Activated naive CD4-positive, alpha-beta T cell treated with anti-CD3 and anti-CD28 coated beads for 36 hours (primary cell): ENCODE results near the gene NFKBIZ. TPM values are rescaled to one million over a fixed set of nuclear protein-coding genes. Genes with fewer than 3 reads are reported as not detected.
A peak's percentile ranks its signal among the peaks of the same experiment; 100 is the strongest.
"Not testable (repeated sequence)": the region's sequence is repeated elsewhere in the genome, so short reads cannot be mapped to it uniquely, and the experiment has no call there.

ENCODE experiments used
- CTCF ChIA-PET: fragments of 350-600 bp; sonication (Branson Sonifier 250); formaldehyde crosslinking; loops from one replicate; lab custom pipeline; 2021; ENCODE audit warnings: antibody characterized with exemption; lab: Charles Lee
- DNase-seq: peaks from one replicate; pipeline ENCODE4 v3.0.0-alpha.2; 2020
- H3K27ac Mint-ChIP-seq: one replicate; pipeline ENCODE4 v1.8.0; 2021; ENCODE audit warnings: mild to moderate bottlenecking, mixed read lengths
- H3K27me3 Mint-ChIP-seq: one replicate; pipeline ENCODE4 v1.8.0; 2021; ENCODE audit warnings: low read depth, mixed read lengths
- H3K36me3 Mint-ChIP-seq: one replicate; pipeline ENCODE4 v1.8.0; 2021; ENCODE audit warnings: low read depth, mixed read lengths
- H3K4me1 Mint-ChIP-seq: one replicate; pipeline ENCODE4 v1.8.0; 2021; ENCODE audit warnings: low read depth, mixed read lengths
- H3K4me3 Mint-ChIP-seq: one replicate; pipeline ENCODE4 v1.8.0; 2021; ENCODE audit warnings: mild to moderate bottlenecking, moderate library complexity, mixed read lengths
- H3K9me3 Mint-ChIP-seq: one replicate; pipeline ENCODE4 v1.8.0; 2021; ENCODE audit warnings: mixed read lengths
- intact Hi-C: fragments of 100-400 bp; cut with micrococcal nuclease; formaldehyde crosslinking; loops from one replicate; pipeline ENCODE4 v1.15.1; 2023
- total RNA-seq, 2 experiments: library from RNA; stranded (reverse); gene quantifications; one replicate each; pipeline ENCODE4 v1.2.3, GENCODE V29; 2021

Gene NFKBIZ
- total RNA-seq, 2 experiments from 2014 or later, result 79.3 to 85.0 TPM

DNA sequence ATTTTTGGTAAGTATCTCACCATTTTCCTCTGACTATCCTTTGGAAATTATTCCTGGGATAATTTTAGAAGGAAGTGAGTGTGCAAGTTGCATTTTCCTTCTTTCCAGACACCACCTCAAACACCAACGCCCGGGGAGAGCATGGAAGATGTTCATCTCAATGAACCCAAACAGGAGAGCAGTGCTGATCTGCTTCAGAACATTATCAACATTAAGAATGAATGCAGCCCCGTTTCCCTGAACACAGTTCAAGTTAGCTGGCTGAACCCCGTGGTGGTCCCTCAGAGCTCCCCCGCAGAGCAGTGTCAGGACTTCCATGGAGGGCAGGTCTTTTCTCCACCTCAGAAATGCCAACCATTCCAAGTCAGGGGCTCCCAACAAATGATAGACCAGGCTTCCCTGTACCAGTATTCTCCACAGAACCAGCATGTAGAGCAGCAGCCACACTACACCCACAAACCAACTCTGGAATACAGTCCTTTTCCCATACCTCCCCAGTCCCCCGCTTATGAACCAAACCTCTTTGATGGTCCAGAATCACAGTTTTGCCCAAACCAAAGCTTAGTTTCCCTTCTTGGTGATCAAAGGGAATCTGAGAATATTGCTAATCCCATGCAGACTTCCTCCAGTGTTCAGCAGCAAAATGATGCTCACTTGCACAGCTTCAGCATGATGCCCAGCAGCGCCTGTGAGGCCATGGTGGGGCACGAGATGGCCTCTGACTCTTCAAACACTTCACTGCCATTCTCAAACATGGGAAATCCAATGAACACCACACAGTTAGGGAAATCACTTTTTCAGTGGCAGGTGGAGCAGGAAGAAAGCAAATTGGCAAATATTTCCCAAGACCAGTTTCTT is 3.9 kb downstream of the NFKBIZ start:
- Mint-ChIP-seq H3K4me1 (peaks cover 64% of the 10 kb centered on the region), H3K27ac (peak overlapping the region; percentile 100), H3K9me3 (no peaks in the 10 kb centered on the region), H3K36me3 (peaks cover 80% of the 10 kb centered on the region), H3K4me3 (peak overlapping the region; percentile 39), H3K27me3 (no peaks in the 10 kb centered on the region)
- DNase-seq, result no peak
- CTCF ChIA-PET, result interaction anchor here (0.7 to 2.5 kb wide), 6 partner anchors 13 to 376 kb away, joined by 3 to 9 read pairs (median 6); no protein-coding TSS in a partner anchor
- intact Hi-C loops, result loop anchor here (5.0 kb wide), 1 partner anchor 336 kb away; no protein-coding TSS in a partner anchor

DNA sequence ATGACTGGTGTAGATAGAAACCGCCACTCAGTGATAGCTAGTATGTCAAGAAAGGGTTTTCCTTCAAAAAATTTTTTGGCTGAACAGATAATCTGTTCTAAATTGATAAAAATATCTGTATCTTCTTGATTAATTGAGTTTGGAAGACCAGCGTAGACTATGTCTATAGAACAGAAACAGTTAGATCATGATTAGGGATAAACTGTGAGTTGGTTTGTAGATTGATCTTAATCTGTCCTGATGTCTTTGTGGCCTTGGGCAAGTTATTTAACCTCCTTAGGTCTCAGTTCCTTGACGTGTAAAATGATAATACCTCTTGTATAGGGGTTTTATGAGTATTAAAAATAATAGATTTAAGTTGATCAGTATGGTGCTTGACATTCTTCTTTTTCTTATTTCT is 4.7 kb downstream of the NFKBIZ start:
- Mint-ChIP-seq H3K36me3 (peaks cover 88% of the 10 kb centered on the region), H3K27ac (no peak overlapping the region), H3K4me3 (no peak overlapping the region), H3K9me3 (no peaks in the 10 kb centered on the region), H3K27me3 (no peaks in the 10 kb centered on the region), H3K4me1 (peaks cover 66% of the 10 kb centered on the region)
- intact Hi-C loops, result loop anchor here (5.0 kb wide), 1 partner anchor 337 kb away; no protein-coding TSS in a partner anchor
- CTCF ChIA-PET, result interaction anchor here (0.7 to 2.5 kb wide), 3 partner anchors 30 to 44 kb away, joined by 3 to 9 read pairs (median 4); no protein-coding TSS in a partner anchor
- no peak for DNase-seq

DNA sequence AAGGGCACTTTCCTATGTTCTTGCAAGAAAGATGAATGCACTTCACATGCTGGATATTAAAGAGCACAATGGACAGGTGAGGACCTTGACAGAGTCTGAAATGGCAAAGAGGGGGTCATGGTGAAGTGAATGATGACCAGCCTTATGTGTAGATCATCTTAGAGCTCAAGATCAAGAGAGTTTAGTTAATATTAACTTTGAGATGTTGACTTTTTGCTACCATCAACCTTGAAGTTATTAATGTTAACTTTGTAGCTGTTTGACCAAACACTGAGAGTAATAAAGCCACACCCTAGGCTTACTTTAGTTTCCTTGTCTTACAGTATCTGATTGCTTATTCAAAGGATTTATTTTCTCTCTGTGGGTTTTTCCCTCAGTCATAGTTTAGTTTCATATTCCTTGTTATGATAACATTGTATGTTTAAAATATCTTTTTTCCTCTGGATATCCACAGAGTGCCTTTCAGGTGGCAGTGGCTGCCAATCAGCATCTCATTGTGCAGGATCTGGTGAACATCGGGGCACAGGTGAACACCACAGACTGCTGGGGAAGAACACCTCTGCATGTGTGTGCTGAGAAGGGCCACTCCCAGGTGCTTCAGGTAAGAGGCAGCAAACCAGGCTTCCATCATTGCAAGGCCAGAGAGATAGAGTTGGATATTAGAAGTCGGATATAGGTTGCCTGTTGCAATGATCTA is 5.4 kb downstream of the NFKBIZ start:
- H3K4me1 Mint-ChIP-seq, result peaks cover 71% of the 10 kb centered on the region
- DNase-seq, result no peak
- H3K27me3 Mint-ChIP-seq, result no peaks in the 10 kb centered on the region
- H3K9me3 Mint-ChIP-seq, result no peaks in the 10 kb centered on the region
- CTCF ChIA-PET, result interaction anchor here (0.6 to 1.4 kb wide), 3 partner anchors 29 to 78 kb away, joined by 3 to 4 read pairs (median 3); no protein-coding TSS in a partner anchor
- intact Hi-C loops, result loop anchor here (5.0 kb wide), 1 partner anchor 337 kb away; no protein-coding TSS in a partner anchor
- peak overlapping the region; percentile 21 for H3K27ac Mint-ChIP-seq
- peaks cover 95% of the 10 kb centered on the region for H3K36me3 Mint-ChIP-seq
- no peak overlapping the region for H3K4me3 Mint-ChIP-seq

DNA sequence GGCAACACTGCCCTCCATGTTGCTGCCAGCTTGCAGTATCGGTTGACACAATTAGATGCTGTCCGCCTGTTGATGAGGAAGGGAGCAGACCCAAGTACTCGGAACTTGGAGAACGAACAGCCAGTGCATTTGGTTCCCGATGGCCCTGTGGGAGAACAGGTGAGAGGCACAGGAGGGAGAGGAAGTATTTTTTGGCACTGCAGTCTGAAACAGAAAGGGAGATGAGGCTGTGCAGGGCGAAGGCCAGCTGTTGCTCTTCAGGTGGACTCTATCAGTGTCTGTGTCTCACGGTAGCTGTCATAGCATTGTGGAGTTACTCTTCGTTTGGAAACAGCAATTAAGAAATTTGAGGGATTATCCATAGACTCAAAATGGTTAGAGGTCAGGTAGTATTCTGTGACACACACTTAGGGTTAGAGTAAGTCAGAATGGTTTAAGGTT is 8.0 kb downstream of the NFKBIZ start:
- DNase-seq, result no peak
- Mint-ChIP-seq H3K4me3 (no peak overlapping the region), H3K27me3 (no peaks in the 10 kb centered on the region), H3K36me3 (peaks cover 92% of the 10 kb centered on the region), H3K4me1 (peaks cover 80% of the 10 kb centered on the region), H3K27ac (peak overlapping the region; percentile 25), H3K9me3 (no peaks in the 10 kb centered on the region)
- intact Hi-C loops, result no loop called here
- CTCF ChIA-PET, result interaction anchor here (0.5 to 1.4 kb wide), 2 partner anchors 27 to 35 kb away, joined by 3 read pairs; no protein-coding TSS in a partner anchor

GRCh38 chr3:101858464-101859030 is 9.2 kb downstream of the NFKBIZ start:
- Mint-ChIP-seq H3K27me3 (no peaks in the 10 kb centered on the region), H3K36me3 (peaks cover 83% of the 10 kb centered on the region), H3K9me3 (no peaks in the 10 kb centered on the region), H3K27ac (peak overlapping the region; percentile 33), H3K4me1 (peaks cover 72% of the 10 kb centered on the region), H3K4me3 (no peak overlapping the region)
- intact Hi-C loops, result no loop called here
- CTCF ChIA-PET, result interaction anchor here (1.2 to 1.4 kb wide), 2 partner anchors 29 to 367 kb away, joined by 3 read pairs; no protein-coding TSS in a partner anchor
- DNase-seq, result no peak

DNA sequence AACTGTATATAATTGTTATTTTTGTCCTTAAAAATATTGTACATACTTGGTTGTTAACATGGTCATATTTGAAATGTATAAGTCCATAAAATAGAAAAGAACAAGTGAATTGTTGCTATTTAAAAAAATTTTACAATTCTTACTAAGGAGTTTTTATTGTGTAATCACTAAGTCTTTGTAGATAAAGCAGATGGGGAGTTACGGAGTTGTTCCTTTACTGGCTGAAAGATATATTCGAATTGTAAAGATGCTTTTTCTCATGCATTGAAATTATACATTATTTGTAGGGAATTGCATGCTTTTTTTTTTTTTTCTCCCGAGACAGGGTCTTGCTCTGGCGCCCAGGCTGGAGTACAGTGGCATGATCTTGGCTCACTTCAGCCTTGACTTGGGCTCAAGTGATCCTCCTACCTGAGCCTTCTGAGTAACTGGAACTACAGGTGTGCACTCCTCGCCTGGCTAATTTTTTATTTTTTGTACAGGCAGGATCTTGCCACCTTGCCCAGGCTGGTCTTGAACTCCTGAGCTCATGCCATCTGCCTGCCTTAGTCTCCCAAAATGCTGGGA is 10.7 kb downstream of the NFKBIZ start:
- Mint-ChIP-seq H3K27me3 (no peaks in the 10 kb centered on the region), H3K4me1 (peaks cover 66% of the 10 kb centered on the region), H3K36me3 (peaks cover 69% of the 10 kb centered on the region), H3K27ac (no peak overlapping the region), H3K4me3 (no peak overlapping the region), H3K9me3 (no peaks in the 10 kb centered on the region)
- DNase-seq, result no peak
- intact Hi-C loops, result no loop called here
- CTCF ChIA-PET, result interaction anchor here (1.0 kb wide), 1 partner anchor 369 kb away, joined by 3 read pairs; no protein-coding TSS in a partner anchor

GRCh38 chr3:101861212-101861788 is 12.0 kb downstream of the NFKBIZ start:
- Mint-ChIP-seq H3K27ac (peak overlapping the region; percentile 28), H3K4me3 (no peak overlapping the region), H3K36me3 (peaks cover 56% of the 10 kb centered on the region), H3K27me3 (no peaks in the 10 kb centered on the region), H3K9me3 (no peaks in the 10 kb centered on the region), H3K4me1 (peaks cover 56% of the 10 kb centered on the region)
- intact Hi-C loops, result loop anchor here (1.0 kb wide), 1 partner anchor 10 kb away; no protein-coding TSS in a partner anchor
- DNase-seq, result no peak
- CTCF ChIA-PET, result interaction anchor here (1.4 kb wide), 1 partner anchor 364 kb away, joined by 4 read pairs; no protein-coding TSS in a partner anchor

DNA sequence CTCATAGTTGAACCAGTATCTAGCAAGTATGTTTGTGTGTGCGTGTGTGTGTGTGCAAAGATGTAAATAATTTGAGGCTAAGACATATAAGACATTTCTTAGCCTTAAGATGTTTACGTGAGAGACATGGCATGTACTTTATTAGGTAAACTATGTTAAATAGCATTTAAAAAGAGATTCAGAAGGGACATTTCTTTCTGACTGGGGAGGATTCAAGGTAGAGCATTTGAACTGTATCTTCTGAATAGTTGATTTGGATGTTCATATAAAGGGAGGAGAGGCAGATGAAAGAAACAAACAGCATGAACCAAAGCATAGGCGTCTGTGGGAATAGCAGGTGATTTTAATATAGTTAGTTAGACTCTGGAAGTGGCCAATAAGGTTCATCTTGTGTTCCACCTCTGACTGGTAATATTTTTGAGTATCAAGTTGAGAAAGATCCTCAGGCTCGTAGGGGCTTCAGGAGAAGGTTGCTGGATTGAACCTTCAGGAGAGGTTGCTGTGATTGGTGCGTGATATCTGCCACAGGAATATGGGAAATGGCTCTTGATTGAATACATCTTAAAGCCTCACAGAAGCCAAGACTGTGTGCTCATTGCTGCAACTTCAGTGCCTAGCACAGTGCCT is 12.6 kb downstream of the NFKBIZ start:
- CTCF ChIA-PET, result interaction anchor here (1.4 kb wide), 1 partner anchor 363 kb away, joined by 4 read pairs; no protein-coding TSS in a partner anchor
- Mint-ChIP-seq H3K36me3 (peaks cover 51% of the 10 kb centered on the region), H3K27me3 (no peaks in the 10 kb centered on the region), H3K4me1 (peaks cover 54% of the 10 kb centered on the region), H3K9me3 (no peaks in the 10 kb centered on the region), H3K4me3 (no peak overlapping the region), H3K27ac (peak overlapping the region; percentile 28)
- intact Hi-C loops, result loop anchor here (1.0 kb wide), 1 partner anchor 11 kb away; no protein-coding TSS in a partner anchor
- DNase-seq, result no peak

- H3K27me3 Mint-ChIP-seq, result no peaks in the 10 kb centered on the region
- H3K4me3 Mint-ChIP-seq, result no peak overlapping the region
- no peak overlapping the region for H3K27ac Mint-ChIP-seq
- peaks cover 44% of the 10 kb centered on the region for H3K36me3 Mint-ChIP-seq
- H3K9me3 Mint-ChIP-seq, result no peaks in the 10 kb centered on the region
- intact Hi-C loops, result loop anchor here (1.0 kb wide), 1 partner anchor 28 kb away; no protein-coding TSS in a partner anchor
- CTCF ChIA-PET, result interaction anchor here (0.6 kb wide), 1 partner anchor 38 kb away, joined by 3 read pairs; no protein-coding TSS in a partner anchor
- DNase-seq, result no peak
- peaks cover 51% of the 10 kb centered on the region for H3K4me1 Mint-ChIP-seq
These were observed 13.3 kb downstream of the NFKBIZ start for GRCh38 chr3:101862416-101863165.

DNA sequence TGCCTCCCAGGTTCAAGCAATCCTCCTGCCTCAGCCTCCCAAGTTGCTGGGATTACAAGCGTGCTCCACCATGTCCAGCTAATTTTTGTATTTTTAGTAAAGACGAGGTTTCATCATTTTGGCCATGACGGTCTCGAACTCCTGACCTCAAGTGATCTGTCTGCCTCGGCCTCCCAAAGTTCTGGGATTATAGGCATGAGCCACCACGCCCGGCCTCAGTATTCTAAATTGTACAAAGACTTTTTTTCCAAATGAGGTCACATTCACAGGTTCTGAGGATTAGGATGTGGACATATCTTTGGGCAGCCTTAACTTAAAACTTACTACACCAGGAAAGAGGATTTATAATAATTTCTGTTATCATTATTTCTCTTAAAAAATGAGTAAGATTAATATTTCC is 15.6 kb downstream of the NFKBIZ start:
- DNase-seq, H3K27me3 Mint-ChIP-seq, H3K4me3 Mint-ChIP-seq, H3K9me3 Mint-ChIP-seq, H3K27ac Mint-ChIP-seq, intact Hi-C loops: not testable (repeated sequence)
- peaks cover 37% of the 10 kb centered on the region for H3K4me1 Mint-ChIP-seq
- H3K36me3 Mint-ChIP-seq, result peaks cover 22% of the 10 kb centered on the region
- CTCF ChIA-PET, result interaction anchor here (0.9 kb wide), 1 partner anchor 360 kb away, joined by 7 read pairs; no protein-coding TSS in a partner anchor
